ENCODE data around the gene GLB1L2.

Gene GLB1L2

GRCh38 chr11:134374891-134375550 lies 43.2 kb downstream of the GLB1L2 start:
- H3K4me3 ChIP-seq (ENCODE audit: low read depth, low read length): no peak overlapping the region
- POLR2A ChIA-PET: no interaction called here
- DNase-seq (ENCODE audit: low read depth, low spot score): no peak
- CTCF ChIA-PET: no interaction called here
- TF ChIP-seq CTCF (IDR thresholded peaks at IDR 0.05; ENCODE audit: insufficient read depth, low read length, missing control alignments): no peak

- CTCF ChIA-PET: interaction anchor here (1.0 kb wide), 1 partner anchor 19 kb away, joined by 3 read pairs; no protein-coding TSS in a partner anchor
- POLR2A ChIA-PET: no interaction called here
- no peak for TF ChIP-seq CTCF (IDR thresholded peaks at IDR 0.05; ENCODE audit: insufficient read depth, low read length, missing control alignments)
- H3K4me3 ChIP-seq (ENCODE audit: low read depth, low read length): no peak overlapping the region
- DNase-seq (ENCODE audit: low read depth, low spot score): no peak
These were observed 44.5 kb downstream of the GLB1L2 start for GRCh38 chr11:134376150-134376921.

- no peak overlapping the region for H3K4me3 ChIP-seq (ENCODE audit: low read depth, low read length)
- CTCF ChIA-PET: no interaction called here
- POLR2A ChIA-PET: no interaction called here
- DNase-seq (ENCODE audit: low read depth, low spot score): no peak
- TF ChIP-seq CTCF (IDR thresholded peaks at IDR 0.05; ENCODE audit: insufficient read depth, low read length, missing control alignments): no peak
These were observed 46.1 kb downstream of the GLB1L2 start for GRCh38 chr11:134377876-134378275.

- CTCF ChIA-PET: no interaction called here
- POLR2A ChIA-PET: no interaction called here
- no peak for DNase-seq (ENCODE audit: low read depth, low spot score)
These were observed 47.5 kb downstream of the GLB1L2 start for GRCh38 chr11:134379241-134379640.

DNA sequence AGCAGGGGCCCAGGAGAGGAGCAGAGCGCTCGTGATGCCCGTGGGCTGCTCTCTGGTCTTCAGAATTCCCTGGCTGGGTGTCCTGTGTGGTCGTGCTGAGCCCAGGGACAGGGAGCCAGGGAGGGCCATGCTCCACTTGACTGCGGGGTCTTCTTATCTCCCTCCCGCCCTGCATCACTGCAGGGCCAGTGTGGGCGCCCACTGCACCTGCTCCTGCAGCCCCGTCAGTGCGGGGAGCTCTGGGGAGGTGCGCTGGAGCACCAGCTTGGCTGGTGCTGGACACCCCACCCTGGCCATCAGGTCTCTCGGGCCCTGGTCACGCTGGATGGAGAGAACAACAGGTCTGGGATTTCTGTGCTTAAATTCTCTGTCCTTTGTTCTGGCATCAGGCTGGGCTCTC lies 48.4 kb downstream of the GLB1L2 start:
- H3K4me3 ChIP-seq (ENCODE audit: low read depth, low read length): no peak overlapping the region
- POLR2A ChIA-PET: no interaction called here
- CTCF ChIA-PET: no interaction called here
- no peak for TF ChIP-seq CTCF (IDR thresholded peaks at IDR 0.05; ENCODE audit: insufficient read depth, low read length, missing control alignments)
- no peak for DNase-seq (ENCODE audit: low read depth, low spot score)

More at GRCh38 chr11:134379241-134379640, 47.5 kb downstream of the GLB1L2 start:
- no peak for TF ChIP-seq CTCF (IDR thresholded peaks at IDR 0.05; ENCODE audit: insufficient read depth, low read length, missing control alignments)
- no peak overlapping the region for H3K4me3 ChIP-seq (ENCODE audit: low read depth, low read length)

DNA sequence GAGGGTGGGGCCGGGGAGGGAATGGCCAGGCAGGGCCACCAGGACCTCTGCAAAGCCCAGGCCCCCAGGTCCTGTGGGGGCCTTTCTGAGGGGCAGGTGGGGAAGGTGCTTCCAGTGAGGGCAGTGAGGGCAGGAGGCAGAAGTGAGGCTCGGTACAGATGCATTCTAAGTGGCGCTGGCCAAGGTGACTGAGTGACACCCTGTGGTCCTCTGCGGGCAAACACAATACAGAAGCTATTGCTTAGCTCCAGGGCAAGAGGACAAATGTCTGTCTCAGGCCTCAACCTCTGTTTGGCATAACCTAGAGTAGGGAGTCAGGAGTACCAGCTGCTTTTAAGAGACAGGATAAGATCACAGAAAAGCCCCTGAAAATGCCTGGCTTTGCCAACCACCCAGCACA lies 49.0 kb downstream of the GLB1L2 start:
- TF ChIP-seq CTCF (IDR thresholded peaks at IDR 0.05; ENCODE audit: insufficient read depth, low read length, missing control alignments): no peak
- no peak for DNase-seq (ENCODE audit: low read depth, low spot score)
- H3K4me3 ChIP-seq (ENCODE audit: low read depth, low read length): no peak overlapping the region
- CTCF ChIA-PET: no interaction called here
- POLR2A ChIA-PET: no interaction called here
